GM10847 (cell line): ENCODE data around the gene NWD2.

Source experiments
- POLR2A ChIP-seq: IDR thresholded peaks from 2 replicates; pipeline ENCODE4 v1.6.1; 2011; ENCODE audit not compliant: insufficient read length; ENCODE audit errors: extremely low read depth

The NWD2 gene

DNA sequence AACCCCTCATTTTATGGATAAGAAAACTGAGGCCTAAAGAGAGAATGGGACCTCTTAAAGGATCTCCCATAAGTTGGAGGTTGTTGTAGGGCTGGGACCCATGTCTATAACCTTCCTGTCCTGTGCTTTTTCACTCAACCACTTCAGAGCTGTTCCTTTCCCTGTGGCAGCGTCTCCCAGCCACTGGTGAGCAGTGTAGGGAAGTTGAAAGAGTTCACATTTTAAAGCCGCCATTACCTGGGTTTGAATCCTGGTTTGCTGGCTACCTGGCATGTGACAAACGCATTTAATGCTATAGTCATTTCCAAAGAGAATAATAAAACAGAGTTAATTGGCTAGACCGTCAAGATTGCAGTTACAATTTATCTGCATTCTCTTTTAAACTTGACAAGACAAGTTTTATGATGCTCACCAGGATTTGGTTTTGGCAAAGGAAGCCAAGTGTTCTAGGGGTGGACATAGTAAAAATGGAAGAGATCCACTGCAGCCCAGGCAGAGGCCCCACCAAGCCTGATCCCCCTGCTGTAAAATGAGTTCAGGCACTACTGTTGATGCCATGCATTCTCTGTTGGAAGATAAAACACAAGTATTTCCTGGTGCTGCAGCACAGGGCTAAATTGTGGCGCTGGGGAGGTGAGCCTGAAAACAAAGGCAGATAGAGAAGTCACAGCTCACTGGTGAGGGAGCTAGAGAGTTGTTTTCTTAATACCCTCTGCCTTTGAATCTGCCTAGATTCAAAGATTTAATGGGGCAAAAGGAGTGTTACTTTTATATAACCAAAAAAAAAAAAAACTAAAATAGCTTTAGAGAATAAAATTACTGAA, 218.7 kb downstream of the NWD2 start:
- TF ChIP-seq POLR2A = no peak

DNA sequence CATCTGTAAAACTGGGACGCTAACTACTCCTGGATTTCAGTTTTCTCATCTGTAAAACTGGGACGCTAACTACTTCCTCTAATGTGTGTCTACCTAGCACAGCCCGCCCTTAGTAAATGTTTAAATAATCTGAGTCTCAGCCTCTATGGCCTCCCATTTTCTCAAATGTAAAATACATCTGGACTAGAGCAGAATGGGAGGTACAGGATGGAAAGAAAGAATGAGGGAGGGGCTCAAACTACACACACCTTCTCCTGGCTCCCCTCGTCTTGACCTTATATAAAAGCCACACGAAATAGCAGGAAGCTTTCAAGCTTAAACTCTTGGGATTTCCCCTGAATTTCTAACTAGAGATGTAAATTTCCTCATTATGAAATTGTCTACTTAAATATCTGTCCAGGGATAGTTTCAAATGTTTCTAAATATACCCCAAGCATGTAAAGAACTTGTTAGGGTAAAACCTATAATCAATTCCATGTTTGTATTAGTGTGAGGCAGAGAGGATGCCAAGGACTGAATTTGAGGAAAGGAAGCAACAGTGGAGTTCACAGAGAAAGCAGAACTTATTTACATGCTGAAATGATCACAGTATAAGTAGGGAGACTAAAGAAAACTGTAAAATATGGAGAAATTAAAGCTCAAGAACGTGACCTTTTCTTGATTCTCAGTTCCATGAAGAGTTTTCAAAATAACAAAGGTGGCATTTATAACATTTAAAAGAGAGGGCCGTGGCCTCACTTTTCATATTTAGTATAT, 220.0 kb downstream of the NWD2 start:
- TF ChIP-seq POLR2A = no peak

GRCh38 chr4:37465296-37465695, 220.8 kb downstream of the NWD2 start:
- TF ChIP-seq POLR2A = no peak

- no peak for TF ChIP-seq POLR2A
These were observed 221.3 kb downstream of the NWD2 start for GRCh38 chr4:37465845-37466244.

GRCh38 chr4:37467223-37467622, 222.7 kb downstream of the NWD2 start:
- TF ChIP-seq POLR2A = no peak

GRCh38 chr4:37467824-37468223, 223.3 kb downstream of the NWD2 start:
- TF ChIP-seq POLR2A = no peak

GRCh38 chr4:37469286-37469685, 224.7 kb downstream of the NWD2 start:
- no peak for TF ChIP-seq POLR2A

GRCh38 chr4:37470245-37470644, 225.7 kb downstream of the NWD2 start:
- TF ChIP-seq POLR2A = no peak

- TF ChIP-seq POLR2A = no peak
These were observed 226.6 kb downstream of the NWD2 start for GRCh38 chr4:37471093-37471492.

DNA sequence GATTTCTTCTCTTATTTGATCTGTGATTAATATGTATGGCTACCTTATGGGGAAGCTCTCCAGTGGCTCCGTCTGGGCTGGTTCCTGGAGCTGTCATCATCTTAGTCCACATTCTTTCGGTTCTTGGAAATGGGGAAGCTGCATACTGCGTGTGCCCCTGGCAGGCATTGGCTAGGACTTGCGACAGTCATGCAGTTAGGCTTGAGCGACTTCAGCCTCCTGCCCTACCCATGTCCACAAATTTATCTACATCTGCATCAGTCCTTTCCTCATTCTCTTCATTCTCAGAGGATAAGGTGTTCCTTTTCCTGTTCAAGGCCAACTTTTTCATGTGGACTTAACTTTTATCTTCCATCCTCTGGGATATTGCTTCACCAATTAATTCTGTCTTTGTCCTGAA, 227.4 kb downstream of the NWD2 start:
- no peak for TF ChIP-seq POLR2A

DNA sequence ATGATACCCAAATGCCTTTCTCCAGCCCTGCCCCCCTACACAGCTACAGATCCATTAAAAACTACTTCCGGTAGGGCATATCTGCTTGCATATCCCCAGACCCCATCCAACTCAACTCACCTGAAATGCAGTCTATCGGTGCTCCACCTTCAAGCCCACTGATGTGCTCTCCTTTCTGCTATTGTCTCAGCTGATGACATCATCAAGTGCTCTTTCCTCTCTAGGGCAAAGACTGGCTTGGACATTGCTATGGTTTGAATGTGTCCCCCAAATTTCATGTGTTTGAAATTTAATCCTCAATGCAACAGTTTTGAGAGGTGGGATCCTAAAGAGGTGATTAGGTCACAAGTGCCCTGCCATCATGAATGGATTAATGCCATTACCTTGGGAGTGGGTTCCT, 229.3 kb downstream of the NWD2 start:
- TF ChIP-seq POLR2A = no peak

DNA sequence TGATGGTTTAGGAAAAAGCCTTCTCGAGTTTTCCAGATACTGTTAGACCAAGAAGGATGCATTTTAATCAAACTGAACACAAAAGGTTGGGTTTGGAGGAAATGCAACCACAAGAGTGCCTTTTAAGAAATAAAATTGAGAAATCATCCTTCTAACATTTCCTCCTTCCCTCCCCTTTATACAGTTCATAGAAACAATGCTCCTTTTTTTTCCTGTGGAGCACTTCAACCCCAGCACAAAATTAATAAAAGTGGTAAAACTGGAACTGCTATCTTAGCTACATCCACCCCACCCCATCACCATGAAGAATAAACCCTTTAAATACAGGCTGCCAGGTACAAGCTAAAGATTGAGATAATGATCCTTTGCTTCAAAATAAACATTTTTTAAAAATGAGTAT, 230.5 kb downstream of the NWD2 start:
- no peak for TF ChIP-seq POLR2A

- no peak for TF ChIP-seq POLR2A
These were observed 231.2 kb downstream of the NWD2 start for GRCh38 chr4:37475776-37476175.

DNA sequence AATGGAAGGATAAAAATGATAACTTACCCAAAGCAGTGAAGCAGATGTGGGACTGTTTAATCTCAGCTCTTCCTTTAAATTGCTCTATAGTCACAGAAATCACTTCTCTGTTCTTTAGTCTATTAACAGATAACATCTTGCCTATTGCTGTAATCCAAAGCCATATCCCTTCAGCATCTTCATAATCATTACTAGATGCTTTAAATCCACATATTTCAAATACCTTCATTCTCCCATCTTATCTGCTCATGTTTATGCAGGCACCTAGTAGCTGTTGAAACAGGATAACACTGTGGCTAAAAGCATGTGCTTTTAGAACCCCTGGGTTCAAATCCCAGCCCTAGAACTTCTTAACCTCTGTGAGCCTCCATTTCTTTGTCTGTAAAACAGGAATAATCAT, 231.7 kb downstream of the NWD2 start:
- no peak for TF ChIP-seq POLR2A

GRCh38 chr4:37476691-37477090, 232.1 kb downstream of the NWD2 start:
- TF ChIP-seq POLR2A = no peak

GRCh38 chr4:37477126-37477525, 232.6 kb downstream of the NWD2 start:
- TF ChIP-seq POLR2A = no peak

GRCh38 chr4:37478151-37478550, 233.6 kb downstream of the NWD2 start:
- no peak for TF ChIP-seq POLR2A

GRCh38 chr4:37480509-37480908, 236.0 kb downstream of the NWD2 start:
- TF ChIP-seq POLR2A = no peak
